ENCODE data around the gene RALBP1.

DNA sequence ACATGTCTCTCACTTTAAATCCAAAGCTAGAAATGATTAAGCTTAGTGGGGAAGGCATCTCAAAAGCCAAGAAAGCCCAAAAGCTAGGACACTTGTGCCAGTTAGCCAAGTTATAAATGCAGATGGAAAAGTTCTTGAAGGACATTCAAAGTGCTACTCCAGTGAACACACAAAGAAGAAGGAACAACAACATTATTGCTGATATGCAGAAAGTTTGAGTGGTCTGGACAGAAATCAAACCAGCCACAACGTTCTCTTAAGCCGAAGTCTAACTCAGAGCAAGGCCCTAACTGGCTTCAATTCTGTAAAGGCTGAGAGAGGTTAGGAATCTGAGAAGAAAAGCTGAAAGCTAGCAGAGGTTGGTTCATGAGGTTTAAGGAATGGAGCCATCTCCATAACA lies 90.1 kb downstream of the RALBP1 start:
- TF ChIP-seq, protein P1, sequence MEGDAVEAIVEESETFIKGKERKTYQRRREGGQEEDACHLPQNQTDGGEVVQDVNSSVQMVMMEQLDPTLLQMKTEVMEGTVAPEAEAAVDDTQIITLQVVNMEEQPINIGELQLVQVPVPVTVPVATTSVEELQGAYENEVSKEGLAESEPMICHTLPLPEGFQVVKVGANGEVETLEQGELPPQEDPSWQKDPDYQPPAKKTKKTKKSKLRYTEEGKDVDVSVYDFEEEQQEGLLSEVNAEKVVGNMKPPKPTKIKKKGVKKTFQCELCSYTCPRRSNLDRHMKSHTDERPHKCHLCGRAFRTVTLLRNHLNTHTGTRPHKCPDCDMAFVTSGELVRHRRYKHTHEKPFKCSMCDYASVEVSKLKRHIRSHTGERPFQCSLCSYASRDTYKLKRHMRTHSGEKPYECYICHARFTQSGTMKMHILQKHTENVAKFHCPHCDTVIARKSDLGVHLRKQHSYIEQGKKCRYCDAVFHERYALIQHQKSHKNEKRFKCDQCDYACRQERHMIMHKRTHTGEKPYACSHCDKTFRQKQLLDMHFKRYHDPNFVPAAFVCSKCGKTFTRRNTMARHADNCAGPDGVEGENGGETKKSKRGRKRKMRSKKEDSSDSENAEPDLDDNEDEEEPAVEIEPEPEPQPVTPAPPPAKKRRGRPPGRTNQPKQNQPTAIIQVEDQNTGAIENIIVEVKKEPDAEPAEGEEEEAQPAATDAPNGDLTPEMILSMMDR (IDR thresholded peaks at IDR 0.05) = no peak
- TF ChIP-seq POLR2A (IDR thresholded peaks at IDR 0.05; ENCODE audit: low read depth) = no peak

All from esophagus muscularis mucosa (tissue), 3 donors.